H9 (cell line): ENCODE measurements around the gene PRSS56. TPM values are rescaled to one million over a fixed set of nuclear protein-coding genes. Genes with fewer than 3 reads are reported as not detected.

Source experiments
- DNase-seq: peaks from one replicate; pipeline ENCODE4 v3.0.0-alpha.2; 2017
- H2AFZ ChIP-seq: one replicate; pipeline ENCODE4 v1.6.1; 2013; ENCODE audit warnings: mild to moderate bottlenecking, low read length, control low read depth, moderate library complexity
- H2AK5ac ChIP-seq: 2 replicates; pipeline ENCODE4 v1.6.1; 2013; ENCODE audit warnings: low read length, control low read depth, mixed read lengths; ENCODE audit not compliant: insufficient read length
- H2BK120ac ChIP-seq: one replicate; pipeline ENCODE4 v1.6.1; 2013; ENCODE audit warnings: low read depth, mild to moderate bottlenecking, low read length, control low read depth, inconsistent platforms; ENCODE audit not compliant: poor library complexity, severe bottlenecking
- H2BK12ac ChIP-seq: 2 replicates; pipeline ENCODE4 v1.6.1; 2013; ENCODE audit warnings: low read length, control low read depth, mixed read lengths, low read depth; ENCODE audit not compliant: insufficient read length
- H2BK15ac ChIP-seq: 2 replicates; pipeline ENCODE4 v1.6.1; 2013; ENCODE audit warnings: low read depth, low read length, control low read depth
- H2BK20ac ChIP-seq: one replicate; pipeline ENCODE4 v1.6.1; 2013; ENCODE audit warnings: low read depth, mild to moderate bottlenecking, low read length, control low read depth, inconsistent platforms; ENCODE audit not compliant: poor library complexity, severe bottlenecking
- H2BK5ac ChIP-seq: 2 replicates; pipeline ENCODE4 v1.6.1; 2013; ENCODE audit warnings: low read length, control low read depth, mixed read lengths; ENCODE audit not compliant: insufficient read length
- H3K14ac ChIP-seq: 2 replicates; pipeline ENCODE4 v1.6.1; 2013; ENCODE audit warnings: low read length, control low read depth; ENCODE audit not compliant: insufficient read depth
- H3K18ac ChIP-seq: 2 replicates; pipeline ENCODE4 v1.6.1; 2013; ENCODE audit warnings: low read depth, mild to moderate bottlenecking, mixed read lengths, low read length, control low read depth; ENCODE audit not compliant: insufficient read length
- H3K23ac ChIP-seq: 2 replicates; pipeline ENCODE4 v1.6.1; 2013; ENCODE audit warnings: low read length, control low read depth, mixed read lengths, low read depth; ENCODE audit not compliant: insufficient read length
- H3K23me2 ChIP-seq: 2 replicates; pipeline ENCODE4 v1.6.1; 2013; ENCODE audit warnings: low read depth, mild to moderate bottlenecking, mixed read lengths, low read length, control low read depth; ENCODE audit not compliant: insufficient read length, poor library complexity, severe bottlenecking
- H3K27ac ChIP-seq: 2 replicates; pipeline ENCODE4 v1.5.1; 2013; ENCODE audit warnings: low read length, control low read depth, mixed read lengths, low read depth; ENCODE audit not compliant: insufficient read length
- H3K27me3 ChIP-seq: 2 replicates; pipeline ENCODE4 v1.6.1; 2013; ENCODE audit warnings: low read length, control low read depth, inconsistent platforms; ENCODE audit not compliant: insufficient read depth
- H3K4ac ChIP-seq: 2 replicates; pipeline ENCODE4 v1.6.1; 2013; ENCODE audit warnings: low read depth, mild to moderate bottlenecking, control low read depth, inconsistent platforms, low read length, moderate library complexity
- H3K4me1 ChIP-seq: 2 replicates; pipeline ENCODE4 v1.6.1; 2013; ENCODE audit warnings: low read length, control low read depth, inconsistent platforms; ENCODE audit not compliant: insufficient read depth
- H3K4me2 ChIP-seq: 2 replicates; pipeline ENCODE4 v1.6.1; 2013; ENCODE audit warnings: low read length, control low read depth, mixed read lengths; ENCODE audit not compliant: insufficient read length, insufficient read depth
- H3K56ac ChIP-seq: 2 replicates; pipeline ENCODE4 v1.6.1; 2013; ENCODE audit warnings: low read depth, mild to moderate bottlenecking, mixed read lengths, low read length, control low read depth; ENCODE audit not compliant: insufficient read length
- H3K79me1 ChIP-seq: 2 replicates; pipeline ENCODE4 v1.6.1; 2013; ENCODE audit warnings: low read depth, mild to moderate bottlenecking, moderate library complexity, low read length, control low read depth, inconsistent platforms; ENCODE audit not compliant: insufficient read depth, poor library complexity, severe bottlenecking
- H3K79me2 ChIP-seq: 2 replicates; pipeline ENCODE4 v1.6.1; 2013; ENCODE audit warnings: low read length, control low read depth, inconsistent platforms; ENCODE audit not compliant: insufficient read depth
- H3K9ac ChIP-seq: 2 replicates; pipeline ENCODE4 v1.6.1; 2013; ENCODE audit warnings: low read length, control low read depth, mixed read lengths; ENCODE audit not compliant: insufficient read length; ENCODE audit errors: extremely low read depth
- H3K9me3 ChIP-seq: one replicate; pipeline ENCODE4 v1.6.1; 2013; ENCODE audit warnings: low read depth, low read length, inconsistent platforms; ENCODE audit not compliant: control insufficient read depth
- H3T11ph ChIP-seq: one replicate; pipeline ENCODE4 v1.6.1; 2013; ENCODE audit warnings: mild to moderate bottlenecking, low read length, control low read depth, inconsistent platforms
- H4K20me1 ChIP-seq: one replicate; pipeline ENCODE4 v1.6.1; 2013; ENCODE audit not compliant: control insufficient read depth, insufficient read length, insufficient read depth
- H4K5ac ChIP-seq: 2 replicates; pipeline ENCODE4 v1.6.1; 2013; ENCODE audit warnings: low read depth, mild to moderate bottlenecking, mixed read lengths, low read length, control low read depth; ENCODE audit not compliant: insufficient read length
- H4K8ac ChIP-seq: replicated peaks from 2 replicates; pipeline ENCODE4 v1.6.1; 2013; ENCODE audit warnings: low read length, control low read depth, mixed read lengths, low read depth; ENCODE audit not compliant: insufficient read length
- H4K91ac ChIP-seq: 2 replicates; pipeline ENCODE4 v1.6.1; 2013; ENCODE audit warnings: low read depth, mild to moderate bottlenecking, moderate library complexity, mixed read lengths, low read length, control low read depth; ENCODE audit not compliant: insufficient read length
- H3K27ac Mint-ChIP-seq, 3 experiments: 2 replicates in 2 of 3; 3 replicates in 1 of 3; pipeline ENCODE4 v1.8.0; 2020 to 2021; ENCODE audit warnings: mixed read lengths in 3 of 3, mild to moderate bottlenecking in 1 of 3, moderate library complexity in 1 of 3
- H3K27me3 Mint-ChIP-seq: 2 replicates; pipeline ENCODE4 v1.8.0; 2021; ENCODE audit warnings: low read depth, mild to moderate bottlenecking, moderate library complexity, mixed read lengths
- H3K36me3 Mint-ChIP-seq, 3 experiments: 2 replicates in 2 of 3; 3 replicates in 1 of 3; pipeline ENCODE4 v1.8.0; 2020 to 2021; ENCODE audit warnings: low read depth in 3 of 3, mixed read lengths in 3 of 3; ENCODE audit not compliant: insufficient read depth in 1 of 3
- H3K4me1 Mint-ChIP-seq, 2 experiments: 2 replicates each; pipeline ENCODE4 v1.8.0; 2020; ENCODE audit warnings: mixed read lengths in 2 of 2
- H3K4me3 Mint-ChIP-seq, 2 experiments: 2 replicates in 1 of 2; 3 replicates in 1 of 2; pipeline ENCODE4 v1.8.0; 2020 to 2021; ENCODE audit warnings: mild to moderate bottlenecking in 2 of 2, mixed read lengths in 2 of 2, moderate library complexity in 1 of 2
- H3K9me3 Mint-ChIP-seq, 2 experiments: 2 replicates in 1 of 2; 3 replicates in 1 of 2; pipeline ENCODE4 v1.8.0; 2020; ENCODE audit warnings: mild to moderate bottlenecking in 2 of 2, mixed read lengths in 2 of 2, moderate library complexity in 1 of 2
- CTCF ChIP-seq: fragments of 200-600 bp; sonication (generic); conservative IDR thresholded peaks from 3 replicates; pipeline ENCODE4 v1.8.0; 2021; ENCODE audit warnings: antibody characterized with exemption, mild to moderate bottlenecking
- WGBS: extraction: QIAGEN DNeasy Blood & Tissue Kit; methylation state at CpG from one replicate; pipeline ENCODE4 v1.1.7; 2013; ENCODE audit warnings: missing lambda C conversion rate, low lambda C conversion rate, mixed read lengths; ENCODE audit not compliant: insufficient read length; ENCODE audit errors: extremely low coverage; 5-methylcytosine and 5-hydroxymethylcytosine counted together
- total RNA-seq: library from RNA; stranded (reverse); gene quantifications from 2 replicates; pipeline ENCODE4 v1.2.1, GENCODE V29; 2021

The PRSS56 gene
- total RNA-seq, 1 experiment from 2014 or later = not detected

- Mint-ChIP-seq H3K4me1 (peaks cover 9 to 10% of the 10 kb centered on the region in 2 experiments), H3K9me3 (no peaks in the 10 kb centered on the region), H3K27ac (no peak overlapping the region), H3K27me3 (peaks cover 50% of the 10 kb centered on the region), H3K36me3 (peaks cover 0 to 8% (median 0%) of the 10 kb centered on the region in 3 experiments; a peak in 3 of 7 replicates), H3K4me3 (no peak overlapping the region)
- TF ChIP-seq CTCF = no peak
- peak; percentile 23 for DNase-seq
- Histone ChIP-seq H2AFZ (no peak overlapping the region), H4K8ac (no peak overlapping the region), H3K56ac (no peak overlapping the region), H4K5ac (no peak overlapping the region), H3K9ac (no peak overlapping the region), H2BK12ac (no peak overlapping the region), H3K79me1 (no peaks in the 10 kb centered on the region), H3K9me3 (no peaks in the 10 kb centered on the region), H3K4ac (no peak overlapping the region), H3K79me2 (no peaks in the 10 kb centered on the region), H2BK15ac (no peak overlapping the region), H2BK120ac (no peak overlapping the region), H3K27me3 (peaks cover 14% of the 10 kb centered on the region), H3T11ph (no peak overlapping the region), H3K23me2 (peaks cover 2% of the 10 kb centered on the region), H3K4me1 (no peaks in the 10 kb centered on the region), H2BK20ac (no peak overlapping the region), H2BK5ac (no peak overlapping the region), H3K4me2 (no peak overlapping the region), H4K91ac (no peak overlapping the region), H3K27ac (no peak overlapping the region), H3K23ac (no peak overlapping the region), H4K20me1 (no peaks in the 10 kb centered on the region), H3K18ac (no peak overlapping the region), H3K14ac (no peak overlapping the region), H2AK5ac (no peak overlapping the region)
- no CpG with 5 or more reads among the region's 26 CpGs for WGBS
These were observed 39.7 kb upstream of the PRSS56 start for GRCh38 chr2:232480201-232481190.
